Coronary artery (tissue), 2 donors: ENCODE data around the gene CATSPER4.

ENCODE experiments used
- DNase-seq: peaks from one replicate; pipeline ENCODE4 v3.0.0-alpha.2; 2017; ENCODE audit warnings: low spot score
- H3K27ac ChIP-seq, 2 donors: fragments of 200-600 bp; sonication (generic); one replicate each; pipeline ENCODE4 v1.5.1; 2016 to 2019
- H3K4me3 ChIP-seq: fragments of 200-600 bp; sonication (generic); 2 replicates; pipeline ENCODE4 v1.5.1; 2016; ENCODE audit warnings: mild to moderate bottlenecking, moderate library complexity
- CTCF ChIP-seq: fragments of 200-600 bp; sonication (generic); IDR thresholded peaks from one replicate; pipeline ENCODE4 v1.5.1; 2019; ENCODE audit warnings: antibody characterized with exemption

CATSPER4 gene

GRCh38 chr1:26164861-26165842 lies 25.2 kb upstream of the CATSPER4 start:
- no peak for TF ChIP-seq CTCF
- DNase-seq = no peak
- H3K27ac ChIP-seq = peak overlapping the region in 1 of 2 donors; percentile 65
- H3K4me3 ChIP-seq = peak overlapping the region; percentile 71

- TF ChIP-seq CTCF = no peak
- H3K4me3 ChIP-seq = no peak overlapping the region
- DNase-seq = no peak
- H3K27ac ChIP-seq = no peak overlapping the region
Measured at GRCh38 chr1:26166719-26167281, 23.6 kb upstream of the CATSPER4 start.

- peak within 1 kb of the TSS; percentile 93 for H3K4me3 ChIP-seq
- TF ChIP-seq CTCF = no peak
- DNase-seq = no peak
- peak within 1 kb of the TSS; percentile 68 to 82 for H3K27ac ChIP-seq
Measured at GRCh38 chr1:26168410-26169197, 21.8 kb upstream of the CATSPER4 start, which contains the start of gene C1orf232. TSS of gene C1orf232 (minus strand) at chr1:26168963. CDS start at chr1:26168499, 464 bp downstream.

GRCh38 chr1:26169198-26169554 lies 21.2 kb upstream of the CATSPER4 start:
- no peak for DNase-seq
- no peak for TF ChIP-seq CTCF
- peak overlapping the region; percentile 93 for H3K4me3 ChIP-seq
- peak overlapping the region; percentile 68 to 82 for H3K27ac ChIP-seq

GRCh38 chr1:26169669-26170471 lies 20.5 kb upstream of the CATSPER4 start, which contains the start of gene ZNF593:
TSS of gene ZNF593 (plus strand) at chr1:26169908. CDS start at chr1:26169984, 76 bp downstream.
- peak; percentile 93 for DNase-seq
- TF ChIP-seq CTCF = peak; percentile 88
- Histone ChIP-seq H3K4me3 (peak within 1 kb of the TSS; percentile 93), H3K27ac (peak within 1 kb of the TSS; percentile 68 to 82)

GRCh38 chr1:26170472-26170821 lies 20.0 kb upstream of the CATSPER4 start:
- no peak for DNase-seq
- TF ChIP-seq CTCF = no peak

More at GRCh38 chr1:26170472-26170821, 20.0 kb upstream of the CATSPER4 start:
- peak overlapping the region in 1 of 2 donors; percentile 68 for H3K27ac ChIP-seq
- peak overlapping the region; percentile 93 for H3K4me3 ChIP-seq
